Mesendoderm (in vitro differentiated cells): ENCODE measurements around the gene EPHA2.

Experiments used
- DNase-seq: peaks from one replicate; pipeline ENCODE4 v3.0.0; 2013
- H2AK5ac ChIP-seq: 2 replicates; pipeline ENCODE4 v1.6.1; 2013; ENCODE audit warnings: low read length, inconsistent platforms
- H2BK120ac ChIP-seq: 2 replicates; pipeline ENCODE4 v1.6.1; 2013; ENCODE audit warnings: low read depth, mild to moderate bottlenecking, low read length, moderate library complexity, mixed read lengths
- H2BK15ac ChIP-seq: replicated peaks from 2 replicates; pipeline ENCODE4 v1.6.1; 2013; ENCODE audit warnings: low read depth, mild to moderate bottlenecking, moderate library complexity
- H2BK5ac ChIP-seq: 2 replicates; pipeline ENCODE4 v1.6.1; 2013; ENCODE audit warnings: low read length, inconsistent platforms
- H3K18ac ChIP-seq: 2 replicates; pipeline ENCODE4 v1.6.1; 2013; ENCODE audit warnings: mild to moderate bottlenecking, low read length, mixed read lengths
- H3K23ac ChIP-seq: one replicate; pipeline ENCODE4 v1.6.1; 2013; ENCODE audit warnings: low read length
- H3K27ac ChIP-seq: 2 replicates; pipeline ENCODE4 v1.5.1; 2013; ENCODE audit warnings: low read depth, mild to moderate bottlenecking, inconsistent platforms, low read length, moderate library complexity
- H3K27me3 ChIP-seq: 2 replicates; pipeline ENCODE4 v1.6.1; 2013; ENCODE audit warnings: low read length, control low read depth, mild to moderate bottlenecking, inconsistent platforms; ENCODE audit not compliant: insufficient read depth, poor library complexity
- H3K36me3 ChIP-seq: 2 replicates; pipeline ENCODE4 v1.6.1; 2013; ENCODE audit warnings: low read length, inconsistent platforms; ENCODE audit not compliant: control insufficient read depth, insufficient read depth
- H3K4ac ChIP-seq: one replicate; pipeline ENCODE4 v1.6.1; 2013; ENCODE audit warnings: low read depth, mild to moderate bottlenecking, low read length, moderate library complexity
- H3K4me1 ChIP-seq: 2 replicates; pipeline ENCODE4 v1.6.1; 2013; ENCODE audit warnings: low read depth, low read length, inconsistent platforms; ENCODE audit not compliant: control insufficient read depth
- H3K4me2 ChIP-seq: 2 replicates; pipeline ENCODE4 v1.6.1; 2013; ENCODE audit warnings: low read length
- H3K4me3 ChIP-seq: 2 replicates; pipeline ENCODE4 v1.5.1; 2013; ENCODE audit warnings: mild to moderate bottlenecking, low read length
- H3K56ac ChIP-seq: one replicate; pipeline ENCODE4 v1.6.1; 2013; ENCODE audit warnings: low read length
- H3K79me1 ChIP-seq: 2 replicates; pipeline ENCODE4 v1.6.1; 2013; ENCODE audit warnings: low read length, inconsistent platforms
- H3K79me2 ChIP-seq: 2 replicates; pipeline ENCODE4 v1.6.1; 2013; ENCODE audit warnings: mild to moderate bottlenecking, low read length; ENCODE audit not compliant: control insufficient read depth, insufficient read depth
- H3K9ac ChIP-seq: 2 replicates; pipeline ENCODE4 v1.6.1; 2013; ENCODE audit warnings: low read length, inconsistent platforms
- H4K5ac ChIP-seq: one replicate; pipeline ENCODE4 v1.6.1; 2013; ENCODE audit warnings: low read length
- H4K8ac ChIP-seq: one replicate; pipeline ENCODE4 v1.6.1; 2013; ENCODE audit warnings: low read depth, mild to moderate bottlenecking, control low read depth, low read length, moderate library complexity
- WGBS: extraction: QIAGEN DNeasy Blood & Tissue Kit; methylation state at CpG from one replicate; pipeline ENCODE4 v1.1.7; 2013; ENCODE audit warnings: low lambda C conversion rate, missing lambda C conversion rate; ENCODE audit not compliant: insufficient coverage; ENCODE audit errors: extremely low coverage; 5-methylcytosine and 5-hydroxymethylcytosine counted together

The EPHA2 gene

DNA sequence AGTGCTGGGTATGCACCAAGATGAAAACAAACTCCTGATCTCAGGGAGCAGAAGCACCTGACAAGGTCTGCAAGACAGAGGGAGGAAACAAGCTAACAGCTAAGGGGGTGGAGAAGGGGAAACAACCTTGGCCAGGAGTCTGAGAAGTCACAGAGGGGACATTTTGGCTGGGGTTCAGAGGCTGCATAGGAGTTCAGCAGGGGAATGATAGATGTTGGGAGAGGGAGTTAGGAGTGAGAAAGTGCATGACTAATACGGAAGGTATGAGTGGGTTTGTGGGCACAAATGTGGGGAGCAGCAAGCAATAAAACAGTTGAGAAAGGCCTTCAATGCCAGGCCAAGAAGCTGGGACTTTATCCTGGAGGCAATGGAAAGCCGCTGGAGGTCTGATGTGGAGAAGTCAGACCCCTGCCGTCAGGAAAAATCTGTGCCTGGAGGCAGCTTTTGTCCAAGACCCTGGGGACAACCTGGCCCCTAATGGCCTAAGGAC, 16.4 kb downstream of the EPHA2 start:
- Histone ChIP-seq H3K18ac (no peak overlapping the region), H3K36me3 (peaks cover 48% of the 10 kb centered on the region), H3K56ac (peak overlapping the region; percentile 81), H2BK15ac (no peak overlapping the region), H3K27ac (no peak overlapping the region), H4K8ac (no peak overlapping the region), H3K4ac (no peak overlapping the region), H3K23ac (peak overlapping the region; percentile 11), H2BK5ac (peak overlapping the region; percentile 59), H2AK5ac (no peak overlapping the region), H3K79me1 (peaks cover 33% of the 10 kb centered on the region), H3K79me2 (peaks cover 76% of the 10 kb centered on the region), H4K5ac (no peak overlapping the region), H2BK120ac (no peak overlapping the region), H3K9ac (peak overlapping the region; percentile 38), H3K4me1 (peaks cover 30% of the 10 kb centered on the region), H3K4me2 (no peak overlapping the region), H3K27me3 (no peaks in the 10 kb centered on the region), H3K4me3 (no peak overlapping the region)
- DNase-seq: peak; percentile 53
- no CpG with 5 or more reads among the region's 3 CpGs for WGBS

DNA sequence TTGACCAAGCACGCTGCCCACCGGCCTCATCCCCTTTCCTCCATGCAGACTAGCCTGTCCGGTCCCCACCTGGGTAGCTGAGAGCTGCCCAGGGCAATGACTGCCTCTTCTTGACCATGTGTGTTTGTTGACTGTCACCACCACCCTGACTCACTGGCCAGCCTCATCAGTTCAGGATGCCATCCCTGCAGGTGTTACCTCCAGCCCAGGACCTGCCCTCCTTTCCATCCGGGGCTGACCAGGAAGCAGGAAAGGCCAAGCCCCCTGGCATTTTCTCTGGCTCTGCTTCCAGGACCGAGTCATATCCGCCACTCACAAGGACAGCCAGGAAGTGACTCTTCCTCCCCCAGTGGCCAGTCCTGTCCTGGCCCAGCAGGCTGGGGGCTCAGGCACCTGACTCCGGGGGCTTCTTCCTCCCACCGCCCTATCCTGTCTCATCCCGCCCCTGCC, 17.1 kb downstream of the EPHA2 start:
- Histone ChIP-seq H4K5ac (no peak overlapping the region), H2BK15ac (no peak overlapping the region), H3K4me3 (no peak overlapping the region), H3K36me3 (peaks cover 52% of the 10 kb centered on the region), H3K4me1 (peaks cover 27% of the 10 kb centered on the region), H3K79me1 (peaks cover 31% of the 10 kb centered on the region), H3K4me2 (no peak overlapping the region), H3K27me3 (no peaks in the 10 kb centered on the region), H3K23ac (no peak overlapping the region), H3K56ac (no peak overlapping the region), H2BK5ac (no peak overlapping the region), H2BK120ac (no peak overlapping the region), H3K79me2 (peaks cover 71% of the 10 kb centered on the region), H3K9ac (peak overlapping the region; percentile 2), H4K8ac (no peak overlapping the region), H3K18ac (no peak overlapping the region), H2AK5ac (no peak overlapping the region), H3K27ac (no peak overlapping the region), H3K4ac (no peak overlapping the region)
- WGBS: no CpG with 5 or more reads among the region's 9 CpGs
- DNase-seq: no peak

DNA sequence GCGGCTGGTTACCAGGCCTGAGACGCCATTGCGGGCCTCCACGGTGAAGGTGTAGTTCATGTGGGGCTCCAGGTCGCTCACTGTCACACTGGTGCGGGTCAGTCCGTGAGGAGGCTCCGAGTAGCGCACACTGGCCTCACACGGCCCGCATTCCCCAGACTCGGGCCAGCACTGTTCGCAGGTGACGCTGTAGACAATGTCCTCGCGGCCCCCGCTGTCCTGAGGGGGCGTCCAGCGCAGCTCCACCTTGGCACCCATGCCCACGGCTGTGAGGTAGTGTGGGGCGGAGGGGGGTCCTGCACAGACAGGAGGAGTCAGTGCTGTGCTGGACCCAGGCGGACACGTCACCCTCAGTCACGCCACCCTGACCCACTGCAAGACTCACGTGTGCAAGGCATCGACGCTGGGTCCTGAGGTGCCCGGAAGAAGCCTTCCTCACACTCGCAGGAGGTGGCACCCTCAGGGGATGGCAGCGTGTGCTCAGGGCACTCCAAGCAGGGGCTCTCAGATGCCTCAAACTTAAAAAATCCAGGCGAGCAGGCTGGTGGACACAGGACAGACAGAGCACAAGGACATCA, 17.9 kb downstream of the EPHA2 start:
- H4K8ac ChIP-seq: no peak overlapping the region
- no peak overlapping the region for H3K9ac ChIP-seq
- H3K79me1 ChIP-seq: peaks cover 34% of the 10 kb centered on the region
- peak overlapping the region; percentile 25 for H3K56ac ChIP-seq
- no peak for DNase-seq
- no peak overlapping the region for H3K27ac ChIP-seq
- no peaks in the 10 kb centered on the region for H3K27me3 ChIP-seq
- H3K18ac ChIP-seq: no peak overlapping the region
- H3K23ac ChIP-seq: no peak overlapping the region
- H2BK5ac ChIP-seq: no peak overlapping the region
- H2BK15ac ChIP-seq: no peak overlapping the region
- peaks cover 57% of the 10 kb centered on the region for H3K36me3 ChIP-seq
- no peak overlapping the region for H3K4me3 ChIP-seq
- peaks cover 63% of the 10 kb centered on the region for H3K79me2 ChIP-seq
- WGBS: no CpG with 5 or more reads among the region's 31 CpGs
- H3K4me1 ChIP-seq: peaks cover 24% of the 10 kb centered on the region
- no peak overlapping the region for H2AK5ac ChIP-seq
- no peak overlapping the region for H3K4ac ChIP-seq
- no peak overlapping the region for H2BK120ac ChIP-seq
- no peak overlapping the region for H3K4me2 ChIP-seq
- H4K5ac ChIP-seq: no peak overlapping the region

DNA sequence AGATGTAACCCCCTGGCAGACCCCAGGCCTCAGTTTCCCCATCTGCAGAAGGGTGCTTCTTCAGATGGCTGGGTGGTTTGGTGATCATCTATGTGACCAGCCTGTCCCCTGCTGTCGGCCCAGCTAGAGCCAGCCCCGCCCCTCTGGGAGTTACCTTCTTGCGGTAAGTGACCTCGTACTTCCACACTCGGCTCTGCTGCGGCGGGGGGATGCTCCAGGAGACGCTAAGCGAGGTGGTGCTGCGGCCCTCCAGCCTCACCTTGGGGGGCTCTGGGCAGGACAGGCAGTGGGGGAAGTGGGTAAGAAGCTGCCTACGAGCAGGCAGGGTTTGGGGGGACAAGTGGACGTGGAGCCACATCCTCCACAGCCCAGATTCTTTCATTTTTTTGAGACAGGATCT, 20.4 kb downstream of the EPHA2 start:
- Histone ChIP-seq H4K5ac (no peak overlapping the region), H3K18ac (no peak overlapping the region), H3K79me1 (peaks cover 36% of the 10 kb centered on the region), H3K4ac (no peak overlapping the region), H3K79me2 (peaks cover 38% of the 10 kb centered on the region), H3K4me2 (no peak overlapping the region), H2BK5ac (no peak overlapping the region), H3K4me1 (peaks cover 11% of the 10 kb centered on the region), H3K9ac (no peak overlapping the region), H3K23ac (no peak overlapping the region), H3K4me3 (no peak overlapping the region), H2AK5ac (no peak overlapping the region), H3K27me3 (no peaks in the 10 kb centered on the region), H3K36me3 (peaks cover 66% of the 10 kb centered on the region), H2BK120ac (no peak overlapping the region), H3K27ac (no peak overlapping the region), H3K56ac (no peak overlapping the region), H2BK15ac (no peak overlapping the region), H4K8ac (no peak overlapping the region)
- no peak for DNase-seq
- WGBS: no CpG with 5 or more reads among the region's 12 CpGs

DNA sequence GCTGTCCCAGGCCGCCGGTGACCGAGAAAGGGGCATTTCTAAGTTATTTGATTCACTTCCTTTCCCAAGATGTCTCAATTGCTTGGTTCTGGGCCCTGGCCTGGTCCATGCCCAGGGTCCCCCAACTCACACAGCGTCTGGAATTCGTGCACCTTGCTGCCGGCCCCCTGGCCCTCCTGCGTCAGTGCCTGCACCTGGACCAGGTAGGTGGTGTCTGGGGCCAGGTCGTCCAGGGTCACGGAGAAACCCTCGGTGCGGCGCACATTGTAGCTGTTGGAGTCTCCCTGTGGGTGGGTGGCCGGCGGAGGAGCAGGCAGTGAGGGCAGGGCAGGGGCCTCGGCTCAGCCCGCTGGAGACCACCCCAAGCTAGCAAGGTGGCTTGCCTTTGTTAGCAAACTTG, 21.0 kb downstream of the EPHA2 start:
- H3K9ac ChIP-seq: no peak overlapping the region
- no peak overlapping the region for H4K8ac ChIP-seq
- peaks cover 6% of the 10 kb centered on the region for H3K4me1 ChIP-seq
- H4K5ac ChIP-seq: no peak overlapping the region
- no peak overlapping the region for H3K18ac ChIP-seq
- peaks cover 67% of the 10 kb centered on the region for H3K36me3 ChIP-seq
- H3K79me2 ChIP-seq: peaks cover 32% of the 10 kb centered on the region
- H3K27ac ChIP-seq: no peak overlapping the region
- no peak overlapping the region for H2BK15ac ChIP-seq
- H3K4me3 ChIP-seq: no peak overlapping the region
- H3K4ac ChIP-seq: no peak overlapping the region
- no peaks in the 10 kb centered on the region for H3K27me3 ChIP-seq
- H3K4me2 ChIP-seq: no peak overlapping the region
- H3K56ac ChIP-seq: no peak overlapping the region
- H3K23ac ChIP-seq: no peak overlapping the region
- H2AK5ac ChIP-seq: no peak overlapping the region
- H3K79me1 ChIP-seq: peaks cover 34% of the 10 kb centered on the region
- no CpG with 5 or more reads among the region's 16 CpGs for WGBS
- no peak overlapping the region for H2BK120ac ChIP-seq
- DNase-seq: no peak
- H2BK5ac ChIP-seq: no peak overlapping the region
